ENCODE data around the gene ABHD17A. TPM values are rescaled to one million over a fixed set of nuclear protein-coding genes. Genes with fewer than 3 reads are reported as not detected.

The ABHD17A gene
- total and polyA plus RNA-seq, 9 of the 15 experiments (the other 6 are each of a cell fraction or from before 2014, with no cell fraction given) = 0.04 to 135 (median 21.8) TPM; not detected in 1

GRCh38 chr19:1856698-1857603, 28.3 kb downstream of the ABHD17A start (continued):
- TF ChIP-seq UBTF (IDR thresholded peaks at IDR 0.05; ENCODE audit: borderline replicate concordance in 1 of 2, low read depth in 2 of 2, low read length in 2 of 2) (peak; percentile 60 to 74; a peak in 1 of 4 replicates), YY1 (IDR thresholded peaks at IDR 0.05; ENCODE audit: borderline replicate concordance in 1 of 3, control insufficient read depth in 1 of 3, extremely low read depth in 1 of 3, insufficient read depth in 3 of 3, insufficient read length in 1 of 3, insufficient replicate concordance in 2 of 3, low read depth in 1 of 3, low read length in 2 of 3) (peak; percentile 59 to 93 (median 87)), PURB (CRISPR knock-in tag; IDR thresholded peaks at IDR 0.05; ENCODE audit: low read depth) (no peak), CC2D1A (IDR thresholded peaks at IDR 0.05) (no peak), NFE2 (IDR thresholded peaks at IDR 0.05; ENCODE audit: low read depth) (peak; percentile 12; the same call in 1 of the 2 replicates), MYBL2 (IDR thresholded peaks at IDR 0.05; ENCODE audit: low read depth) (no peak), MYBL2 (CRISPR knock-in tag; IDR thresholded peaks at IDR 0.05; ENCODE audit: borderline replicate concordance) (no peak), ZNF324 (CRISPR knock-in tag; IDR thresholded peaks at IDR 0.05) (no peak), HCFC1 (IDR thresholded peaks at IDR 0.05; ENCODE audit: low read depth, low read length) (no peak), BRF1 (IDR thresholded peaks at IDR 0.05; ENCODE audit: borderline replicate concordance, extremely low read depth, insufficient read length) (no peak), NCOA6 (IDR thresholded peaks at IDR 0.05) (no peak), ZBTB26 (CRISPR knock-in tag; IDR thresholded peaks at IDR 0.05) (no peak), ZNF280B (CRISPR knock-in tag; IDR thresholded peaks at IDR 0.05) (no peak), BDP1 (IDR thresholded peaks at IDR 0.05; ENCODE audit: insufficient read depth, insufficient read length) (no peak), JUN (IDR thresholded peaks at IDR 0.05; ENCODE audit: borderline replicate concordance, low read depth, low read length) (peak; percentile 57), JUN (CRISPR knock-in tag; IDR thresholded peaks at IDR 0.05; ENCODE audit: borderline replicate concordance) (peak; percentile 25; the same call in 1 of the 2 replicates), SRSF7 (optimal IDR thresholded peaks at IDR 0.05; ENCODE audit: low read depth, low read length) (no peak), KAT2B (IDR thresholded peaks at IDR 0.05; ENCODE audit: low read depth, low read length) (no peak)
- TF ChIP-seq, protein P1, sequence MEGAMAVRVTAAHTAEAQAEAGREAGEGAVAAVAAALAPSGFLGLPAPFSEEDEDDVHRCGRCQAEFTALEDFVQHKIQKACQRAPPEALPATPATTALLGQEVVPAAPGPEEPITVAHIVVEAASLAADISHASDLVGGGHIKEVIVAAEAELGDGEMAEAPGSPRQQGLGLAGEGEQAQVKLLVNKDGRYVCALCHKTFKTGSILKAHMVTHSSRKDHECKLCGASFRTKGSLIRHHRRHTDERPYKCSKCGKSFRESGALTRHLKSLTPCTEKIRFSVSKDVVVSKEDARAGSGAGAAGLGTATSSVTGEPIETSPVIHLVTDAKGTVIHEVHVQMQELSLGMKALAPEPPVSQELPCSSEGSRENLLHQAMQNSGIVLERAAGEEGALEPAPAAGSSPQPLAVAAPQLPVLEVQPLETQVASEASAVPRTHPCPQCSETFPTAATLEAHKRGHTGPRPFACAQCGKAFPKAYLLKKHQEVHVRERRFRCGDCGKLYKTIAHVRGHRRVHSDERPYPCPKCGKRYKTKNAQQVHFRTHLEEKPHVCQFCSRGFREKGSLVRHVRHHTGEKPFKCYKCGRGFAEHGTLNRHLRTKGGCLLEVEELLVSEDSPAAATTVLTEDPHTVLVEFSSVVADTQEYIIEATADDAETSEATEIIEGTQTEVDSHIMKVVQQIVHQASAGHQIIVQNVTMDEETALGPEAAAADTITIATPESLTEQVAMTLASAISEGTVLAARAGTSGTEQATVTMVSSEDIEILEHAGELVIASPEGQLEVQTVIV (CRISPR knock-in tag; IDR thresholded peaks at IDR 0.05; ENCODE audit: borderline replicate concordance) = no peak

Data from K562 (cell line).